ENCODE data around the gene TKT.
A peak's percentile ranks its signal among the peaks of the same experiment; 100 is the strongest.
"Not testable (repeated sequence)": the region's sequence is repeated elsewhere in the genome, so short reads cannot be mapped to it uniquely, and the experiment has no call there.

Gene TKT

DNA sequence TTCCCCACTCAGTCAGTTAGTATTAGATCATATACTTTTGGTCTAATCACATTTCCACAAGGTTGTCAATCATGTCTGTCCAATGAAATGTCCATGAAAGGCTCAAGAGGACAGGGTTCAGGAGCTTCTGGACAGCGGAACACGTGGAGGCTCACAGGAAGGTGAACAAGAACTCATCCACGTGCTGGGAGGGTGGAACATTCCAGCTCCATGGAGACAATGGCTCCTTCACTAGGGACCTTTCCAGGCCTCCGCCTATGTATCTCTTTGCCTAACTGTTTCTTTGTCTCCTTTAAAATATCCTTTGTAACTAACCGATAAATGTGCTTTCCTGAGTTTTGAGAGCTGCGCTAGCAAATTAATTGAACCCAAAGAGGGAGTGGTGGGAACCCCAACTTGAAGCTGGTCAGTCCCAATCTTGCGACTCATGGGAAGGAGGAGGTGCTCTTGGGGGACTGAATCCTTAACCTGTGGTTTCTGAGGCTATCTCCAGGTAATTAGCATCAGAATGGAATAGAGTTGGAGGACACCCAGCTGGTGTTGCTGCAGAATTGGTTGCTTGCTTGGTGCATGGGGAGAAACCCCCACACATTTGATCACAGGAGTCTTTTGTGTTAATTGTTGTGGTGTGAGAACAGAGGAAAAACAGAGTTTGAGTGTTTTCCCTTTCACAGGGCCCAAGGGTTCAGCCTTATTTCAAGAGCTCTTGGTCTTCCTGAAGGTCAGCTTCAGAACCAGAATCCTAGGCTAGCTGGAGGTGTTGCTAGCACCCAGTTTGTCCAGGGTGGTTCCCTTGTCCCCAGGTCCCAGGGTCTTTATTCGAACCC is 3.0 kb upstream of the TKT start:
- Histone ChIP-seq H3K9me3 (ENCODE audit: control insufficient read depth, insufficient read depth, low read length) (no peaks in the 10 kb centered on the region), H3K4me1 (ENCODE audit: control insufficient read depth, insufficient read depth, low read length) (peaks cover 24% of the 10 kb centered on the region), H3K9ac (ENCODE audit: low read depth, low read length) (peak overlapping the region; percentile 32), H3K4me3 (ENCODE audit: low read depth, low read length) (no peak overlapping the region), H3K36me3 (ENCODE audit: control insufficient read depth, insufficient read depth, low read length) (peaks cover 7% of the 10 kb centered on the region), H3K27me3 (ENCODE audit: control insufficient read depth, insufficient read depth, low read length) (no peaks in the 10 kb centered on the region)

DNA sequence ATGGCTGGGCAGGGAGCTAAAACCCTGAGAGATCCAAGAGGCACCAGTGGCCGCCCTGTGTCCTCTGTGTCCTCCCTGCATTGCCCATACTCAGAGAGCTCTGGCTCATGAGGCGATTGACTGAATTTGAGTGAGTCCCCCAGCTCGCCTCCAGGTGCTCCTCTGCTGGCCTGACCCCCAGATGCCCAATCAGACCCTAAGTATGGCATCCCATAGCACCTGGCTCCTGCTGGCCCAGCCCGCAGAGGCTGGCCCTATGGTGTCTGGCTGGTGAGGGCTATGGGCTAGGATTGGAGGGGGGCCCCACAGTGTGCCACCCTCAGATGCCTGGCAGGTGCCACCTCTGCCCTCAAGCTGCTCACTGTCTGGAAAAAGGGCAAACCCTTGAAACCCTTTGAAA is 1.6 kb upstream of the TKT start:
- H3K27me3 ChIP-seq (ENCODE audit: control insufficient read depth, insufficient read depth, low read length) = no peaks in the 10 kb centered on the region
- H3K36me3 ChIP-seq (ENCODE audit: control insufficient read depth, insufficient read depth, low read length) = peaks cover 11% of the 10 kb centered on the region
- H3K4me3 ChIP-seq (ENCODE audit: low read depth, low read length) = no peak overlapping the region
- H3K9ac ChIP-seq (ENCODE audit: low read depth, low read length) = no peak overlapping the region
- no peaks in the 10 kb centered on the region for H3K9me3 ChIP-seq (ENCODE audit: control insufficient read depth, insufficient read depth, low read length)
- peaks cover 30% of the 10 kb centered on the region for H3K4me1 ChIP-seq (ENCODE audit: control insufficient read depth, insufficient read depth, low read length)

- H3K9me3 ChIP-seq (ENCODE audit: control insufficient read depth, insufficient read depth, low read length) = no peaks in the 10 kb centered on the region
- H3K4me1 ChIP-seq (ENCODE audit: control insufficient read depth, insufficient read depth, low read length) = peaks cover 35% of the 10 kb centered on the region
- no peak overlapping the region for H3K4me3 ChIP-seq (ENCODE audit: low read depth, low read length)
- H3K36me3 ChIP-seq (ENCODE audit: control insufficient read depth, insufficient read depth, low read length) = peaks cover 11% of the 10 kb centered on the region
- H3K27me3 ChIP-seq (ENCODE audit: control insufficient read depth, insufficient read depth, low read length) = no peaks in the 10 kb centered on the region
- H3K9ac ChIP-seq (ENCODE audit: low read depth, low read length) = no peak overlapping the region
These were observed 858 bp upstream of the TKT start for GRCh38 chr3:53256704-53257055.

- H3K4me1 ChIP-seq (ENCODE audit: control insufficient read depth, insufficient read depth, low read length) = peaks cover 47% of the 10 kb centered on the region
These were observed 423 bp downstream of the TKT start for GRCh38 chr3:53255423-53255774.

DNA sequence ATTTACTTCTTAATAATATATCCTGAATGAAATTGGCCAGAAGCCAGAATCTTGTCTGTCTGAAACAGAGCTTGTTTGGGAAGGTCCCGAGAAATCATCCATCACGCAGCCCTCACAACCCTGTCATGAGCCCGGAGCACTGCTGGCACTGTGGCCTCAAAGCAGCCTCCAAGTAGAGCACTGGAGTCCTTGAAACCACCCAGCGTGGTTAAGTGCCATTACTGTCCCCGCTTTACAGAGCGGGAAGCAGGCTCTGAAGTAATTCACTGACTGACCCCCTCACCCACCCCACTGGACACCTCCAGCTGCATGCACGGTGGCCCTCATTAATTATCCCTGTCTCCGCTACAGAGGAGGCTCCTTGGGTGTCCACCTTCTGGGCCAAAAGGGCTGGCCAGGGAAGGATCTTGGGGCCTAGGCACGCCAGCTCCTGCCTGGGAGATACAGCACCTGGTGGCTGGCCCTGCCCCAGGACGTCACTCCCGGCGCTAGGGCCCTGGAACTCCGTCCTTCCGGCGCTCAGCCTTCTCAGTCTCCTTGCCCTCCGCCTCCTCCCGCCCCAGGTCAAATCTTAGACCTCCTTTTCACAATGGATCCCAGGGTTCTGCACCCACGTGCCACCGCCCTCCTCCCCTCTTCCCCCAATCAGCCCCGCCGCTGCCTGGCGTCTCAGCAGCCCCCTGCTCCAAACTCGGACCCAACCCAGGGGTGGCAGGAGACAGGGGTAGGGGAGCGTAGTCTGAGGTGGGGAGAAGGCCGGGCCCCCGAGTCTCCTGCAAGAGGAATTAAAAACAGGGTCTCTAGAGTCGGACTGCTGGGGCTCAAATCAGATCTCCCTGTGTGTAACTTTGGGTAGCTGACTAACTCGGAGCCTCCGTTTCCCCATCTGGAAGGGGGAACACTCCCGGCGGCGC is 1.1 kb downstream of the TKT start:
- no peaks in the 10 kb centered on the region for H3K27me3 ChIP-seq (ENCODE audit: control insufficient read depth, insufficient read depth, low read length)
- H3K36me3 ChIP-seq (ENCODE audit: control insufficient read depth, insufficient read depth, low read length) = peaks cover 20% of the 10 kb centered on the region
- peaks cover 48% of the 10 kb centered on the region for H3K4me1 ChIP-seq (ENCODE audit: control insufficient read depth, insufficient read depth, low read length)
- H3K4me3 ChIP-seq (ENCODE audit: low read depth, low read length) = peak overlapping the region; percentile 98
- peak overlapping the region; percentile 88 for H3K9ac ChIP-seq (ENCODE audit: low read depth, low read length)
- no peaks in the 10 kb centered on the region for H3K9me3 ChIP-seq (ENCODE audit: control insufficient read depth, insufficient read depth, low read length)

More at GRCh38 chr3:53255423-53255774, 423 bp downstream of the TKT start:
- Histone ChIP-seq H3K9ac (ENCODE audit: low read depth, low read length) (peak overlapping the region; percentile 88), H3K9me3 (ENCODE audit: control insufficient read depth, insufficient read depth, low read length) (no peaks in the 10 kb centered on the region), H3K4me3 (ENCODE audit: low read depth, low read length) (peak overlapping the region; percentile 98), H3K36me3 (ENCODE audit: control insufficient read depth, insufficient read depth, low read length) (peaks cover 16% of the 10 kb centered on the region), H3K27me3 (ENCODE audit: control insufficient read depth, insufficient read depth, low read length) (no peaks in the 10 kb centered on the region)

DNA sequence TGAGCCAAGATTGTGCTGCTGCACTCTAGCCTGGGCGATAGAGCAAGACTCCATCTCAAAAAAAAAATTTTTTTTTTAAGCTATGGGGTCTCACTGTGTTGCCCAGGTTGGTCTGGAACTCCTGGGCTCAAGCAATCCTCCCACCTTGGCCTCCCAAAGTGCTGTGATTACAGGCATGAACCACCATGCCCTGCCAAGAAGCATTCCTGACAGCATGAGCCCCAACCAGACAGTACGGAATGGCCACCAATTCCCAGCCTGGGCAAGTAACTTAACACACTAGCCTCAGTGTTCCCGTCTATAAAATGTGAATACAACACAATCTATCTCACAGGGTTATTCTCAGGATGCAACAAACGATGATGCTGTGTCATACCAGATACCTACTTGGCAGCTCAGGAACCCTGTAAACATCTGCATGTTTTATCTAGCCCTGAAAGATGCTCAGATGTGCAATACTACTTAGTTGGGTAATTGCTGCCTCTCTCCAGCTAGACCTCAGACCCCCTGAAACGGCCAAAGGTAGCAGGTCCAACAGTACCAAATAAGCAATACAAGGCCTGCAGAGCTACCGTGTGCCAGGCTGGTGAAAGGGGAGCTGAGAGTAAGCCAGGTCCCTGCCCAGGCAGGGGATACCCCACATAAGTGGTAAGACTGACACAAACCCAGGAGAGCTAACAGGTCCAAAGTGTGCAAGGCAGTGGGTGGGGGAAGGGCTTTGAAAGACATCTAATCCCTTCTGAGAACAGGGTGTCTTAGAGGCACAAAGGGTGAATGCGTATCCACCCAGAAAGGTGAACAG is 1.9 kb downstream of the TKT start:
- H3K9ac ChIP-seq (ENCODE audit: low read depth, low read length) = peak overlapping the region; percentile 88
- H3K36me3 ChIP-seq (ENCODE audit: control insufficient read depth, insufficient read depth, low read length) = peaks cover 22% of the 10 kb centered on the region
- H3K9me3 ChIP-seq (ENCODE audit: control insufficient read depth, insufficient read depth, low read length) = no peaks in the 10 kb centered on the region
- H3K4me3 ChIP-seq (ENCODE audit: low read depth, low read length) = peak overlapping the region; percentile 98
- peaks cover 43% of the 10 kb centered on the region for H3K4me1 ChIP-seq (ENCODE audit: control insufficient read depth, insufficient read depth, low read length)
- H3K27me3 ChIP-seq (ENCODE audit: control insufficient read depth, insufficient read depth, low read length) = no peaks in the 10 kb centered on the region

DNA sequence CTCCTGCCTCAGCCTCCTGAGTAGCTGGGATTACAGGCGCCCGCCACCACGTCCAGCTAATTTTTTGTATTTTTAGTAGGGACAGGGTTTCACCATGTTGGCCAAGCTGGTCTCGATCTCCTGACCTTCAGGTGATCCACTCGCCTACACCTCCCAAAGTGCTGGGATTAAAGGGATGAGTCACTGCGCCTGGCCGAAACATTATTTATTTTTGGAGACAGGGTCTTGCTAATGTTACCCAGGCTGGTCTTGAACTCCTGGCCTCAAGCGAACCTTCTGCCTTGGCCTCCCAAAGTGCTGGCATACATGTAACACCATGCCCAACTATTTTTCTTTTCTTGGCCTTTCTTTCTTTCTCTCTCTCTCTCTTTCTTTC is 2.9 kb downstream of the TKT start:
- not testable (repeated sequence) for H3K27me3 ChIP-seq (ENCODE audit: control insufficient read depth, insufficient read depth, low read length); H3K9ac ChIP-seq (ENCODE audit: low read depth, low read length); H3K9me3 ChIP-seq (ENCODE audit: control insufficient read depth, insufficient read depth, low read length)
- Histone ChIP-seq H3K4me3 (ENCODE audit: low read depth, low read length) (peak overlapping the region; percentile 98), H3K36me3 (ENCODE audit: control insufficient read depth, insufficient read depth, low read length) (peaks cover 22% of the 10 kb centered on the region), H3K4me1 (ENCODE audit: control insufficient read depth, insufficient read depth, low read length) (peaks cover 35% of the 10 kb centered on the region)

- Histone ChIP-seq H3K9me3 (ENCODE audit: control insufficient read depth, insufficient read depth, low read length) (no peaks in the 10 kb centered on the region), H3K9ac (ENCODE audit: low read depth, low read length) (no peak overlapping the region), H3K36me3 (ENCODE audit: control insufficient read depth, insufficient read depth, low read length) (peaks cover 22% of the 10 kb centered on the region), H3K27me3 (ENCODE audit: control insufficient read depth, insufficient read depth, low read length) (no peaks in the 10 kb centered on the region), H3K4me1 (ENCODE audit: control insufficient read depth, insufficient read depth, low read length) (peaks cover 38% of the 10 kb centered on the region), H3K4me3 (ENCODE audit: low read depth, low read length) (peak overlapping the region; percentile 98)
These were observed 3.5 kb downstream of the TKT start for GRCh38 chr3:53252096-53252946.

DNA sequence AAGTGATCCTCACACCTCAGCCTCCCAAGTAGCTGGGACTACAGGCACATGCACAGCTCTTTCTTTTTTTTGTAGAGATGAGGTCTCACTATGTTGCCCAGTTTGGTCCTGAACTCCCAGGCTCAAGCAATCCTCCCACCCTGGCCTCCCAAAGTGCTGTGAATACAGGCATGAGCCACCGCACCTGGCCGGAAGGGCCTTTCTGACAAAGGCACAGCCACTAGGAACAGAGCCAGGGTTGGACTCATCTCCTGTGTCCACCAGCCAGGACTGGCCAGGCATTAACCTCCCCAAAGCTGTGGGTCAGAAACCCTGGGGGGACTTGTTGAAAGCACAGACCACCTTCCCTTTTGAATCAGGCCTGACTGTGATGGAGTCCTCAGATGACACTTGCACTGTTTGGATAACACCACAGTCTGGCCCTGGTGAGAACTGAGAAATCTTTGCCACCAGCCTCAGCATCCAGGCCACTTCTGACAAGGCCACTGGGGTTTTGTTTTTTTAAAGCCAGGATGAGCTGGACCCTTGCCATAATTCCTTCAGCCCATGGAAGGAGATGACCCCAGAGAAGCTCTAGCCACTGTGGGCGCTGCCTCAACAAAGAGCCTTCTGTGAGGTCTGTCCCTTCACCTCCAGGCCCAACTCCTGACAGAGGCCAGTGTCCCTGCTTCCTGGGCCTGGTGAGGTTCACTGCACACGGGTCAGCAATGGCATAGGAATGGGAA is 4.8 kb downstream of the TKT start:
- H3K4me1 ChIP-seq (ENCODE audit: control insufficient read depth, insufficient read depth, low read length) = peaks cover 38% of the 10 kb centered on the region
- H3K9me3 ChIP-seq (ENCODE audit: control insufficient read depth, insufficient read depth, low read length) = no peaks in the 10 kb centered on the region
- H3K36me3 ChIP-seq (ENCODE audit: control insufficient read depth, insufficient read depth, low read length) = peaks cover 22% of the 10 kb centered on the region
- H3K27me3 ChIP-seq (ENCODE audit: control insufficient read depth, insufficient read depth, low read length) = no peaks in the 10 kb centered on the region
- H3K9ac ChIP-seq (ENCODE audit: low read depth, low read length) = no peak overlapping the region
- H3K4me3 ChIP-seq (ENCODE audit: low read depth, low read length) = no peak overlapping the region

DNA sequence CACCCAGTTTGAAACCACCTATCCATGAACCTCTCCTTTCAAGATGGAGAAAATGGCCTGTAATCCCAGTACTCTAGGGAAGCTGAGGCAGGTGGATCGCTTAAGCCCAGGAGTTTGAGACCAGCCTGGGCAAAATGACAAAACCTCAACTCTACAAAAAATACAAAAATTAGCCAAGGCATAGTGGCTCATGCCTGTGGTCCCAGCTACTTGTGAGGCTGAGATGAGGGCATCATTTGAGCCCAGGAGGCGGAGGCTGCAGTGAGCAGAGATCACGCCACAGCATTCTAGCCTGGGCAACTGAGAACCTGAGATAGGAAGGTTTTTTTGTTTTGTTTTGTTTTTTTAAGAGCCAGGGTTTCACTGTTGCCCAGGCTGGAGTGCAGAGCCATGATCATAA is 5.4 kb downstream of the TKT start:
- peaks cover 22% of the 10 kb centered on the region for H3K36me3 ChIP-seq (ENCODE audit: control insufficient read depth, insufficient read depth, low read length)
- H3K9me3 ChIP-seq (ENCODE audit: control insufficient read depth, insufficient read depth, low read length) = no peaks in the 10 kb centered on the region
- no peak overlapping the region for H3K9ac ChIP-seq (ENCODE audit: low read depth, low read length)
- H3K27me3 ChIP-seq (ENCODE audit: control insufficient read depth, insufficient read depth, low read length) = no peaks in the 10 kb centered on the region
- H3K4me3 ChIP-seq (ENCODE audit: low read depth, low read length) = no peak overlapping the region
- H3K4me1 ChIP-seq (ENCODE audit: control insufficient read depth, insufficient read depth, low read length) = peaks cover 38% of the 10 kb centered on the region
